ENCODE data around the gene TMEM131L. TPM values are rescaled to one million over a fixed set of nuclear protein-coding genes. Genes with fewer than 3 reads are reported as not detected.
"Not testable (repeated sequence)": the region's sequence is repeated elsewhere in the genome, so short reads cannot be mapped to it uniquely, and the experiment has no call there.

The TMEM131L gene
- polyA plus RNA-seq, 1 donor: 46.6 TPM

DNA sequence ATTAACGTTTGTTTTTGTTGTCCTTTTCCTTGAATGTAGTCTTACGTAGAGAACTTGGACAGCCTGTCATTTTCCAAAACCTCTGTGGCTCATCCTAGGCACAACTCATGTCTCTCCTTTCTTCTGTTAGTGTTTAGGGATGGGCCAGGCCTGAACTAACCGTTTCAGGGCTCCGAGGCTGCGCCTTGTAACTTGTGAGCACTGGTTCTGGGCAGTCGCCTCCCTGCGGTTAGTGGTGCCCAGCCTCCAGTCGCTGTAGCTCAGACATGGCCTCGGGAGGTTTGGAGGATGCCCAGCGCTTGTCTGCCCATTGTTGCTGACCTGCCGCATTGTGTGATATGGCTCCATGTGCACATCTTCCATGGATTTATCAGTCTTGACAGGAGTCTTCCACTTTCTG is 32.8 kb downstream of the TMEM131L start:
- no peak for DNase-seq (ENCODE audit: low read depth)

DNA sequence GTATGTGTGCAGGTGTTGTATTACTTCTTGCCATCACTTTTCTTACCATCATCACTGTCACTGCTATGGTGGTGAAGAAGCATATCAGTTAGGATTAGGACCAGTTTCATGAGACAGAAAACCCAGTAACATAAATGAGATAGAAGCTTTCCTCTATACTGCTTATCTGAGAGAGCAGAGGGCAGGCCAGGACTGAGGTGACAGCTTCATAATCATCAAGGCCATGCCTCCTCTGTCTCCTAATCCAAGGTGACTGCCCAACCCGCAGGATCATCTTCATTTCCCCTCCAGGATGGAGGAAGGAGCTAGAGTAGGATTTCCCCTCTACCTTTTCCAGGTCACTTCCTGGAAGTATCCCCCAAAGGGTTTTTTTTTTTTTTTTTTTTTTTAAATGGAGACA is 35.4 kb downstream of the TMEM131L start:
- no peak for DNase-seq (ENCODE audit: low read depth)

DNA sequence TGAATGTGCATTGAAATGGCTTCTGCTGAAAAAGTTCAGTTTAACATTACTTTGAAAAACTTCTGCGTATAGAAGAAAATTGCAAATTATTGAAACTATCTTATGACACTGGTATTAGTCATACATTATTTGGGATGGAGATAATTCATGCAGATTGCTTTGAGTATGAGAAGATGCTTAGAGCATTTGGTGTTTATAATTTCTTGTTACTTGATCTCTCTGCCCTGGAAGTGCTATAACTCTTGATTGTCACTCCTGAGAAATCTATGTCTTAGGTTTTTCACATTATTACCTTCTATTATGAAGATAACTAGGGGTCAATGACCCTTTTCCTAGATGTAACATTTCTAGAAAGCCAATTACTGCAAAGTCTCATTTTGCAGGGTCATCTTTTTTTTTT is 36.4 kb downstream of the TMEM131L start:
- DNase-seq (ENCODE audit: low read depth): no peak

DNA sequence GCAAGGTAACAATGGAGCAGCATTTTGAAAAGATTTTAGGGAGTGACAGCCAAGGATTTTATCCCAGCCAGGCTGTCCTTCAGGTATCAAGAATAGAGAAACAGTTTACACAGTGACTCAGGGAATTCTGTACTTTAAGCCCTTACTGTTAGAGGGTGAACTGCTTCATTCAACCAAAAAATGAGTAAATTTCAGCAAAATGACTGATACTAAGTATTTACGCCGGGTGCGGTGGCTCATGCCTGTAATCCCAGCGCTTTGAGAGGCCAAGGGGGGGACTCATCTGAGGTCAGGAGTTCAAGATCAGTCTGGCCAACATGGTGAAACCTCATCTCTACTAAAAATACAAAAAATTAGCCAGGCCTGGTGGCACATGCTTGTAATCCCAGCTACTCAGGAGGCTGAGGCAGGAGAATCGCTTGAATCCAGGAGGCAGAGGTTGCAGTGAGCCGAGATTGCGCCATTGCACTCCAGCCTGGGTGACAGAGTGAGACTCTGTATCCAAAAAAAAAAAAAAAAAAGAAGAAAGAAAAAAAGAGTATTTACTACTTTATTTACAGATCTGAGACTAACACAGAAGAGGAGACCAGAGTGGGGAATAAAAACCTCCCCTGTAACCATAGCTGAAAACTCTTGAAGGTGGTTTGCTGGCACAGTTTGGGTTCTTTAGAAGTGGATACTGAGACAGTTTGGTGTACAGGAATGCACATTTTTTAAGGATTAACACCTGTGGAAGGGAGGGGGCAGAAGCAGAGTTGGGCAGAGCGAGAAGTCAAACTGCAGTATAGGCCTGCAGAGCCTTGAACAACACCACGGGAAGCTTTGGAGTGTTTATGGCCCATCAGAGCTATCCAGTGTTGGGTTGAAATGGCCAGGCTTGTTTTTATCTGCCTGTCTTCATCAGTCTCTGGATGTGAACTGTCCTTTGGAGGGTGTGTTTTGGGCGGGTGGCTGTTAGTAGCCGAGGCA is 40.5 kb downstream of the TMEM131L start:
- no peak for DNase-seq (ENCODE audit: low read depth)

DNA sequence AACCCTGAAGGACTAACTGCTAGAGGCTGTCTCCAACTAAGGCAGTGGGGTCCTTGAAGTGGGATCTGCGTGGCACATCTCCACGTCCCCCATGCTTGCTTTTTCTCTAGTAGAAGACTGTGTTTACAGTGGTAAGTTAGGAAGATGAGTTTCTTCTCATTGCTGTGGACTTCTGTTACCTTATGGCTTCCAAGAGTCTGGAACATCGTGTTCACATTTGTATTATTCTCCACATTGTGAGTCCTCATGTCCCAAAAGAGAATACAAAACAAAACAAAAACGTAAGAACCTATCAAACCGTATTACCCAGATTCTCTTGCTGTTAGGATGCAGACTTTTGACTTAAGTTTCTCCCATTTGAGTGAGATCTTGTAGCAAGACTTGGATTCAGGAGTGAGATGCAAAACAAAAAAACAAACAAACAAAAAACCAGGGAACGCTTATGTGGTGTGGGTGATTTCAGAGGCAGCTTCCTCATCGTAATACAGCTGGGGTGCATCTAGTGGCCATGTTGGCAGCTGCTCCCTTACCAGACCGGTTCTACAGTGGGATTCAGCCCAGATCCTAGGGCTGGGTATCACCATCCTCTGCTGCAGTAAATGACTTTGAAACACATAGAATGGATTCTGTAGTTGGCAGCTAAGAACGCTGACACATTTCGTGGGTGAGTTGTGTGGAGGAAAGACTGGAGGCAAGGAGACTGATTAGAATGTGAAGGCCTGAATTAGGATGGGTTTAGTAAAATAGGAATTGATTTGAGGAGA is 41.3 kb downstream of the TMEM131L start:
- DNase-seq (ENCODE audit: low read depth): no peak

GRCh38 chr4:153509212-153509611 is 43.1 kb downstream of the TMEM131L start:
- DNase-seq (ENCODE audit: low read depth): not testable (repeated sequence)

- DNase-seq (ENCODE audit: low read depth): no peak
These were observed 43.6 kb downstream of the TMEM131L start for GRCh38 chr4:153509724-153510123.

- DNase-seq (ENCODE audit: low read depth): no peak
These were observed 44.3 kb downstream of the TMEM131L start for GRCh38 chr4:153510252-153511001.

- DNase-seq (ENCODE audit: low read depth): no peak
These were observed 44.9 kb downstream of the TMEM131L start for GRCh38 chr4:153511104-153511503.

GRCh38 chr4:153512162-153512852 is 46.1 kb downstream of the TMEM131L start:
- no peak for DNase-seq (ENCODE audit: low read depth)

DNA sequence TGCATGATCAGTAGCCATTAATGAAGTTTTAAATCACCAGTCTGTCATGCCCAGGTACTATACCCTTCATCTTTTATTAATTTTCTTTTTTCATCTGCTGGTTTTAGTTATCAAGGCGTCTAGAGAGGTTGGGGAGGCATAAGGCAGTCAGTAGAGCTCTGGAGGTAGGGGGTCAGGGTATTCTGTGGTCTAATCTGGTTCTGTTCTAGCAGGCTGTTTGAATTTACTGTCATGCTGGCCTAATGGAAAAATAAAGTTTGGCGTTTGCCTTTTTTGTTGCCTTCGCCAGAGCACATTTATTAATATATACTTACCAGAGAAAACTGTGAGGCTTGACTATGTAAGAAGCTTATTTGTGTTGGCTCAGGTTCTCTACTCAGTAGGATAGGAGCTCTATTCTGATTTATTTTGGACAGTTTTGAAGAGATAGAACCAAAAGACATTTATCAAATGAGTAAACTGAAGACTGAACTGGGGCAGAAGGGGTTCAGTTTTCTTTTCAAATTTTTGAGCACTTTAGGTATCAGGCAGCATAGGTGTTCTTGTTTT is 46.9 kb downstream of the TMEM131L start:
- no peak for DNase-seq (ENCODE audit: low read depth)

- DNase-seq (ENCODE audit: low read depth): no peak
These were observed 47.4 kb downstream of the TMEM131L start for GRCh38 chr4:153513596-153513995.

- DNase-seq (ENCODE audit: low read depth): no peak
These were observed 47.9 kb downstream of the TMEM131L start for GRCh38 chr4:153514001-153514526.

DNA sequence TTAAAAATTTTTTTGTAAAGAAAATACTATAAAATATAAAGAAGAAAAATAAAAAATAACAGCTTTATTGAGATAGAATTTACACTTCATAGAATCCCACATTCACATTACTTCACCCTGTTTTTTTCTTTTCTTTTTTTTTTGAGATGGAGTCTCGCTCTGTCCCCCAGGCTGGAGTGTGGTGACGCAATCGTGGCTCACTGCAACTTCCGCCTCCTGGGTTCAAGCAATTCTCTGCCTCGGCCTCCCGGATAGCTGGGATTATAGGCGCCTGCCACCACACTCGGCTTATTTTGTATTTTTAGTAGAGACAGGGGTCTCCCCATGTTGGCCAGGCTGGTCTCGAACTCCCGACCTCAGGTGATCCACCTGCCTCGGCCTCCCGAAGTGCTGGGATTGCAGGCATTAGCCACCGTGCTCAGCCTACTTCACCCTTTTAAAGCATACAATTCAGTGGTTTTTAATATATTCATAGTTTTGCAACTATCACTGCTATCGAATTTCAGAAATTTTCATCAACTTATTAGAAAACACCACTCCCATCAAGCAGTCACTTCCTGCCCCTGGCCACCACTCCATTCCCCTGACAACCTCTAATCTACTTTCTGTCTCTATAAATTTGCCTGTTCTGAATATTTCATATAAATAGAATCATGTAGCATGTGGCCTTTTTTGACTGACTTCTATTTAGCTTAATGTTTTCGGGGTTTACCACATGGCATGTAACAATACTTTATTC is 48.7 kb downstream of the TMEM131L start:
- DNase-seq (ENCODE audit: low read depth): no peak

GRCh38 chr4:153517159-153517558 is 51.0 kb downstream of the TMEM131L start:
- no peak for DNase-seq (ENCODE audit: low read depth)

- DNase-seq (ENCODE audit: low read depth): no peak
These were observed 51.8 kb downstream of the TMEM131L start for GRCh38 chr4:153518001-153518400.

- DNase-seq (ENCODE audit: low read depth): no peak
These were observed 52.7 kb downstream of the TMEM131L start for GRCh38 chr4:153518637-153519389.

GRCh38 chr4:153519687-153520086 is 53.5 kb downstream of the TMEM131L start:
- DNase-seq (ENCODE audit: low read depth): no peak

GRCh38 chr4:153520227-153520626 is 54.1 kb downstream of the TMEM131L start:
- no peak for DNase-seq (ENCODE audit: low read depth)
